ENCODE results near the gene PKLR. TPM values are rescaled to one million over a fixed set of nuclear protein-coding genes. Genes with fewer than 3 reads are reported as not detected.

The PKLR gene
- total and polyA plus RNA-seq, 2 of the 4 experiments (the other 2 are of a cell fraction): 0.03 TPM; not detected in 1

DNA sequence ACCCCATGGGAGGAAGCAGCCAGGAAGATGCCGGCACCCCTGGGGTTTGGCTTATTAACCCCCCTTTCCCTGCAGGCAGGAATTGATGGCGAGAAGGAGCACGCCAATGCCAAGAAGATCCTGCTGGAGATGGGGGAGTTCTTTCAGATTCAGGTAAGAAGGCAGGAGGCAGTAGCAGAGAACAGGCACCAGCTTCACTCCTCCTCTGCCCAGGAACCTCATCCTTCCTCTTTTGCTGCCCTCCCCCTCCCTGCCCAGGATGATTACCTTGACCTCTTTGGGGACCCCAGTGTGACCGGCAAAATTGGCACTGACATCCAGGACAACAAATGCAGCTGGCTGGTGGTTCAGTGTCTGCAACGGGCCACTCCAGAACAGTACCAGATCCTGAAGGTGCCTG lies 18.3 kb upstream of the PKLR start:
- Histone ChIP-seq H3K27ac (ENCODE audit: insufficient read depth, low read length) (no peak overlapping the region), H2AK5ac (ENCODE audit: low read depth, low read length) (no peak overlapping the region), H3K36me3 (ENCODE audit: control insufficient read depth, insufficient read depth, low read length) (peaks cover 14% of the 10 kb centered on the region), H3K4ac (ENCODE audit: low read depth, low read length) (no peak overlapping the region), H3K79me1 (ENCODE audit: low read depth in 1 of 2, low read length in 2 of 2) (peaks cover 0 to 49% of the 10 kb centered on the region in 2 experiments; a peak in 3 of 4 replicates), H2BK15ac (ENCODE audit: low read depth, low read length) (no peak overlapping the region), H3K56ac (ENCODE audit: extremely low read depth, insufficient read depth, low read length) (no peak overlapping the region), H3K4me1 (ENCODE audit: control insufficient read depth, insufficient read depth, low read length) (peaks cover 9% of the 10 kb centered on the region; the same call in 1 of the 2 replicates), H2BK20ac (ENCODE audit: low read depth, low read length) (no peak overlapping the region), H2AK9ac (replicated peaks; ENCODE audit: low read depth, low read length, poor library complexity) (no peak overlapping the region), H3K9ac (ENCODE audit: low read depth, low read length) (no peak overlapping the region), H2BK5ac (ENCODE audit: low read depth, low read length, poor library complexity, severe bottlenecking) (no peak overlapping the region), H4K5ac (ENCODE audit: low read depth, low read length) (no peak overlapping the region), H3K9me3 (ENCODE audit: control insufficient read depth, insufficient read depth, low read length) (no peaks in the 10 kb centered on the region), H3K4me3 (ENCODE audit: insufficient read depth, low read depth, low read length) (no peak overlapping the region), H3K23ac (ENCODE audit: low read depth, low read length) (no peak overlapping the region), H3K18ac (ENCODE audit: low read depth, low read length) (no peak overlapping the region), H4K8ac (ENCODE audit: low read depth in 2 of 2, low read length in 2 of 2) (no peak overlapping the region), H4K91ac (ENCODE audit: insufficient read depth, low read depth, low read length) (no peak overlapping the region), H3K27me3 (ENCODE audit: control insufficient read depth, insufficient read depth, low read length) (no peaks in the 10 kb centered on the region), H4K20me1 (ENCODE audit: insufficient read depth, low read length) (peaks cover 4% of the 10 kb centered on the region), H2AFZ (replicated peaks; ENCODE audit: low read length, poor library complexity) (no peak overlapping the region), H3K14ac (replicated peaks; ENCODE audit: low read depth, low read length) (no peak overlapping the region), H3K9me1 (ENCODE audit: insufficient read depth, low read length) (peaks cover 13% of the 10 kb centered on the region; the same call in 1 of the 2 replicates), H3K4me2 (ENCODE audit: low read depth, low read length) (no peak overlapping the region), H2BK120ac (ENCODE audit: low read depth, low read length) (no peak overlapping the region)
- ATAC-seq (ENCODE audit: low read depth) (no peak), DNase-seq (no peak)
- no peak for TF ChIP-seq MAZ (IDR thresholded peaks at IDR 0.05; ENCODE audit: borderline replicate concordance, low read depth, low read length)
- no peak for TF ChIP-seq SMC3 (IDR thresholded peaks at IDR 0.05; ENCODE audit: low read depth, low read length)
- no peak for TF ChIP-seq MAFK (IDR thresholded peaks at IDR 0.05; ENCODE audit: low read depth, low read length)
- TF ChIP-seq CHD1 (IDR thresholded peaks at IDR 0.05; ENCODE audit: low read depth, low read length): no peak
- TF ChIP-seq, protein P1, sequence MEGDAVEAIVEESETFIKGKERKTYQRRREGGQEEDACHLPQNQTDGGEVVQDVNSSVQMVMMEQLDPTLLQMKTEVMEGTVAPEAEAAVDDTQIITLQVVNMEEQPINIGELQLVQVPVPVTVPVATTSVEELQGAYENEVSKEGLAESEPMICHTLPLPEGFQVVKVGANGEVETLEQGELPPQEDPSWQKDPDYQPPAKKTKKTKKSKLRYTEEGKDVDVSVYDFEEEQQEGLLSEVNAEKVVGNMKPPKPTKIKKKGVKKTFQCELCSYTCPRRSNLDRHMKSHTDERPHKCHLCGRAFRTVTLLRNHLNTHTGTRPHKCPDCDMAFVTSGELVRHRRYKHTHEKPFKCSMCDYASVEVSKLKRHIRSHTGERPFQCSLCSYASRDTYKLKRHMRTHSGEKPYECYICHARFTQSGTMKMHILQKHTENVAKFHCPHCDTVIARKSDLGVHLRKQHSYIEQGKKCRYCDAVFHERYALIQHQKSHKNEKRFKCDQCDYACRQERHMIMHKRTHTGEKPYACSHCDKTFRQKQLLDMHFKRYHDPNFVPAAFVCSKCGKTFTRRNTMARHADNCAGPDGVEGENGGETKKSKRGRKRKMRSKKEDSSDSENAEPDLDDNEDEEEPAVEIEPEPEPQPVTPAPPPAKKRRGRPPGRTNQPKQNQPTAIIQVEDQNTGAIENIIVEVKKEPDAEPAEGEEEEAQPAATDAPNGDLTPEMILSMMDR (conservative IDR thresholded peaks at IDR 0.05; ENCODE audit: low read depth, low read length): no peak
- no peak for TF ChIP-seq RAD21 (IDR thresholded peaks at IDR 0.05; ENCODE audit: low read length)
- TF ChIP-seq FOS (IDR thresholded peaks at IDR 0.05; ENCODE audit: low read depth, low read length): no peak
- no peak for TF ChIP-seq RCOR1 (IDR thresholded peaks at IDR 0.05; ENCODE audit: insufficient replicate concordance, low read length)
- no peak for TF ChIP-seq MXI1 (IDR thresholded peaks at IDR 0.05; ENCODE audit: borderline replicate concordance, low read depth, low read length)
- no peak for TF ChIP-seq BHLHE40 (IDR thresholded peaks at IDR 0.05; ENCODE audit: low read depth, low read length)
- TF ChIP-seq, protein P2, sequence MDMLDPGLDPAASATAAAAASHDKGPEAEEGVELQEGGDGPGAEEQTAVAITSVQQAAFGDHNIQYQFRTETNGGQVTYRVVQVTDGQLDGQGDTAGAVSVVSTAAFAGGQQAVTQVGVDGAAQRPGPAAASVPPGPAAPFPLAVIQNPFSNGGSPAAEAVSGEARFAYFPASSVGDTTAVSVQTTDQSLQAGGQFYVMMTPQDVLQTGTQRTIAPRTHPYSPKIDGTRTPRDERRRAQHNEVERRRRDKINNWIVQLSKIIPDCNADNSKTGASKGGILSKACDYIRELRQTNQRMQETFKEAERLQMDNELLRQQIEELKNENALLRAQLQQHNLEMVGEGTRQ (IDR thresholded peaks at IDR 0.05; ENCODE audit: low read depth, low read length): no peak
- TF ChIP-seq, protein P3, sequence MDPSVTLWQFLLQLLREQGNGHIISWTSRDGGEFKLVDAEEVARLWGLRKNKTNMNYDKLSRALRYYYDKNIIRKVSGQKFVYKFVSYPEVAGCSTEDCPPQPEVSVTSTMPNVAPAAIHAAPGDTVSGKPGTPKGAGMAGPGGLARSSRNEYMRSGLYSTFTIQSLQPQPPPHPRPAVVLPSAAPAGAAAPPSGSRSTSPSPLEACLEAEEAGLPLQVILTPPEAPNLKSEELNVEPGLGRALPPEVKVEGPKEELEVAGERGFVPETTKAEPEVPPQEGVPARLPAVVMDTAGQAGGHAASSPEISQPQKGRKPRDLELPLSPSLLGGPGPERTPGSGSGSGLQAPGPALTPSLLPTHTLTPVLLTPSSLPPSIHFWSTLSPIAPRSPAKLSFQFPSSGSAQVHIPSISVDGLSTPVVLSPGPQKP (IDR thresholded peaks at IDR 0.05; ENCODE audit: borderline replicate concordance, low read depth, low read length): no peak
- TF ChIP-seq CEBPB (IDR thresholded peaks at IDR 0.05; ENCODE audit: low read depth, low read length): no peak
- TF ChIP-seq RFX5 (IDR thresholded peaks at IDR 0.05; ENCODE audit: low read depth, low read length): no peak
- TF ChIP-seq POLR2A (IDR thresholded peaks at IDR 0.05; ENCODE audit: low read depth, low read length): no peak
- no peak for TF ChIP-seq NFE2L2 (IDR thresholded peaks at IDR 0.05; ENCODE audit: low read depth, low read length)
- WGBS, 2 experiments (ENCODE audit: extremely low coverage in 2 of 2, insufficient read length in 1 of 2): 71% methylated on average over 1 of the region's 5 CpGs; no CpG with 5 or more reads in 1 of the 2 experiments
- intact Hi-C loops (cut with micrococcal nuclease): no loop called here
- CTCF ChIA-PET: no interaction called here
- dilution Hi-C loops (cut with HindIII; ENCODE audit: low sequenced_read_pairs, unreplicated experiment): no loop called here
- in situ Hi-C loops (cut with MboI; ENCODE audit: low sequenced_read_pairs): loop anchor here (5.0 kb wide), 1 partner anchor 42 kb away; the partner anchor contains the start of gene HCN3
- no TSS peak for BruUV-seq (replicated peaks)
- POLR2A ChIA-PET (ENCODE audit: unreplicated experiment): no interaction called here
